B cell (primary cell): Measurements from ENCODE around the gene SKIC2. TPM values are rescaled to one million over a fixed set of nuclear protein-coding genes. Genes with fewer than 3 reads are reported as not detected.

Experiments used
- ATAC-seq: fragments of 200-7000 bp; cut with Tn5 transposase; one replicate; pipeline ENCODE4 v1.10.0; 2021; ENCODE audit warnings: low read depth, mild to moderate bottlenecking, moderate number of reproducible peaks, moderate library complexity
- CTCF ChIA-PET: fragments of 350-600 bp; sonication (Branson Sonifier 250); formaldehyde crosslinking; loops from one replicate; lab custom pipeline; 2021; ENCODE audit warnings: antibody characterized with exemption, inconsistent platforms; lab: Charles Lee
- POLR2A ChIA-PET: fragments of 350-600 bp; sonication (Branson Sonifier 250); formaldehyde crosslinking; loops from one replicate; lab custom pipeline; 2021; ENCODE audit warnings: antibody characterized with exemption; lab: Charles Lee
- DNase-seq: peaks from one replicate; pipeline ENCODE4 v3.0.0; 2013
- H2AFZ ChIP-seq: 2 replicates; pipeline ENCODE4 v1.6.1; 2012; ENCODE audit warnings: mild to moderate bottlenecking, low read depth, low read length; ENCODE audit not compliant: insufficient read depth, poor library complexity, severe bottlenecking
- H3K27ac ChIP-seq, 2 donors: 1 replicate in 1 of 2; 2 replicates in 1 of 2; pipeline ENCODE4 v1.5.1; 2012 to 2013; ENCODE audit warnings: low read length in 2 of 2, mild to moderate bottlenecking in 2 of 2, moderate library complexity in 1 of 2
- H3K27me3 ChIP-seq, 4 experiments: fragments of 200-600 bp in 1 of 4; sonication (generic) in 1 of 4; replicated peaks in 1 of 4; 1 replicate in 2 of 4; 2 replicates in 2 of 4; pipeline versions ENCODE4 v1.6.1 to v1.7.0; 2013 to 2016; ENCODE audit warnings: low read length in 3 of 4, mild to moderate bottlenecking in 2 of 4, mixed read lengths in 1 of 4, moderate library complexity in 1 of 4; ENCODE audit not compliant: insufficient read depth in 4 of 4, control insufficient read depth in 3 of 4; ENCODE audit errors: control extremely low read depth in 1 of 4
- H3K36me3 ChIP-seq, 2 experiments: replicated peaks in 1 of 2; 1 replicate in 1 of 2; 2 replicates in 1 of 2; pipeline versions ENCODE4 v1.6.1 to v1.7.1; 2013; ENCODE audit warnings: low read length in 1 of 2; ENCODE audit not compliant: insufficient read depth in 2 of 2, control insufficient read depth in 1 of 2; ENCODE audit errors: control extremely low read depth in 1 of 2, extremely low read depth in 1 of 2
- H3K4me1 ChIP-seq, 2 donors: fragments of 200-600 bp in 1 of 2; sonication (generic) in 1 of 2; 1 replicate in 1 of 2; 2 replicates in 1 of 2; pipeline versions ENCODE4 v1.5.1 to v1.6.1; 2013 to 2017; ENCODE audit warnings: low read length in 2 of 2; ENCODE audit not compliant: control insufficient read depth in 2 of 2, insufficient read depth in 2 of 2
- H3K4me2 ChIP-seq: replicated peaks from 2 replicates; pipeline ENCODE3; 2012; ENCODE audit warnings: mild to moderate bottlenecking, low read depth, low read length; ENCODE audit not compliant: poor library complexity, severe bottlenecking
- H3K4me3 ChIP-seq, 5 experiments: fragments of 200-600 bp in 1 of 5; sonication (generic) in 1 of 5; 1 replicate in 3 of 5; 2 replicates in 2 of 5; pipeline versions ENCODE4 v1.5.1 to v1.7.0; 2011 to 2016; ENCODE audit warnings: low read length in 4 of 5, mild to moderate bottlenecking in 4 of 5, low read depth in 2 of 5, control low read depth in 1 of 5, moderate library complexity in 1 of 5; ENCODE audit not compliant: insufficient read depth in 1 of 5; ENCODE audit errors: control extremely low read depth in 1 of 5, extremely low read depth in 1 of 5
- H3K79me2 ChIP-seq: fragments of 200-600 bp; sonication (generic); one replicate; pipeline ENCODE4 v1.6.0; 2016; ENCODE audit warnings: low read length; ENCODE audit not compliant: control insufficient read depth, insufficient read depth
- H3K9ac ChIP-seq: fragments of 200-600 bp; sonication (generic); 2 replicates; pipeline ENCODE4 v1.6.1; 2017; ENCODE audit warnings: mild to moderate bottlenecking, low read length, moderate library complexity
- H3K9me3 ChIP-seq, 3 donors: one replicate each; pipeline versions ENCODE4 v1.6.1 to v1.7.1; 2013; ENCODE audit warnings: low read length in 2 of 3; ENCODE audit not compliant: control insufficient read depth in 2 of 3, insufficient read depth in 1 of 3; ENCODE audit errors: control extremely low read depth in 1 of 3
- H4K20me1 ChIP-seq: 2 replicates; pipeline ENCODE4 v1.6.0; 2012; ENCODE audit warnings: mild to moderate bottlenecking, low read length; ENCODE audit not compliant: insufficient read depth, control insufficient read depth, poor library complexity, severe bottlenecking
- H3K27ac Mint-ChIP-seq: one replicate; pipeline ENCODE4 v1.8.0; 2021; ENCODE audit warnings: mixed read lengths
- H3K27me3 Mint-ChIP-seq: one replicate; pipeline ENCODE4 v1.8.0; 2021; ENCODE audit warnings: mixed read lengths
- H3K4me1 Mint-ChIP-seq: one replicate; pipeline ENCODE4 v1.8.0; 2021; ENCODE audit warnings: mixed read lengths
- H3K4me3 Mint-ChIP-seq: one replicate; pipeline ENCODE4 v1.8.0; 2021; ENCODE audit warnings: mixed read lengths
- H3K9me3 Mint-ChIP-seq: one replicate; pipeline ENCODE4 v1.8.0; 2022; ENCODE audit warnings: mixed read lengths; ENCODE audit not compliant: insufficient read depth
- CTCF ChIP-seq: fragments of 200-600 bp; IDR thresholded peaks from one replicate; pipeline ENCODE4 v1.8.0; 2022; ENCODE audit warnings: antibody characterized with exemption, mild to moderate bottlenecking
- EZH2 ChIP-seq: IDR thresholded peaks from 2 replicates; pipeline ENCODE4 v1.6.1; 2012; ENCODE audit warnings: borderline replicate concordance, low read depth, mild to moderate bottlenecking, moderate library complexity, low read length; ENCODE audit not compliant: insufficient read depth, poor library complexity, severe bottlenecking
- WGBS: methylation state at CpG from one replicate; pipeline ENCODE4 v1.1.5; 2013; ENCODE audit warnings: missing lambda C conversion rate; ENCODE audit not compliant: insufficient coverage; 5-methylcytosine and 5-hydroxymethylcytosine counted together
- intact Hi-C: fragments of 100-400 bp; cut with micrococcal nuclease; formaldehyde crosslinking; loops from one replicate; pipeline ENCODE4 v1.10.0; 2022
- polyA plus RNA-seq: library from polyadenylated mRNA; depleted of rRNA; stranded (reverse); fragments of >200 nt; gene quantifications from 2 replicates; pipeline ENCODE4 v1.2.3, GENCODE V29; 2012
- total RNA-seq, 2 donors: library from RNA; stranded (reverse); fragments of 120-200 nt in 1 of 2; gene quantifications; 1 replicate in 1 of 2; 2 replicates in 1 of 2; pipeline versions ENCODE4 v1.2.3 to v1.2.4, GENCODE V29; 2013 to 2022

The SKIC2 gene
- total and polyA plus RNA-seq, 2 donors (not counting 1 experiment from before 2014, with no cell fraction given) = 93.1 to 119 TPM

DNA sequence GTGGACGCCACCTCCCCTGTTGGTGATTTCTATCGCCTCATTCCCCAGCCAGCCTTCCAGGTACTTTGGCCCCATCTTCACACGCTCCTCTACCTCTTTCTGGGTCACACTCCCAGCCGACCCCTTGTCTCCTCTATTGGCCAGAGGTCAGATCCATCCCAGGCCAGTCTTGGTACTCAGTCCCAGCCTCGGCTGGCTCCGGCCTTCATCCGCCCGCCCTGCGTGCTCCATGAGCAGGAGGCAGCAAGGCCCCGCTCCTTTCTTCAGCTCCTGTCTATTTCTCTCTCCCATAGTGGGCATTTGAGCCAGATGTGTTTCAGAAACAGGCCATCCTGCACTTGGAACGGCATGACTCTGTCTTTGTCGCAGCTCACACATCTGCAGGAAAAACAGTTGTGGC lies 2.6 kb downstream of the SKIC2 start:
- Histone ChIP-seq H3K36me3 (peaks cover 3 to 63% of the 10 kb centered on the region in 2 experiments), H3K4me3 (no peak overlapping the region), H3K27ac (no peak overlapping the region), H3K4me2 (no peak overlapping the region), H2AFZ (no peak overlapping the region), H4K20me1 (no peaks in the 10 kb centered on the region), H3K27me3 (no peaks in the 10 kb centered on the region), H3K4me1 (peaks cover 16 to 23% of the 10 kb centered on the region in 2 donors), H3K79me2 (peaks cover 44% of the 10 kb centered on the region), H3K9me3 (no peaks in the 10 kb centered on the region), H3K9ac (no peak overlapping the region)
- TF ChIP-seq EZH2 (no peak), CTCF (no peak)
- 99% methylated on average over 10 of the region's 12 CpGs for WGBS
- POLR2A ChIA-PET = no interaction called here
- CTCF ChIA-PET = no interaction called here
- Mint-ChIP-seq H3K27ac (no peak overlapping the region), H3K4me3 (no peak overlapping the region), H3K4me1 (peaks cover 30% of the 10 kb centered on the region), H3K9me3 (no peaks in the 10 kb centered on the region), H3K27me3 (no peaks in the 10 kb centered on the region)
- ATAC-seq (no peak), DNase-seq (no peak)
- intact Hi-C loops = no loop called here

DNA sequence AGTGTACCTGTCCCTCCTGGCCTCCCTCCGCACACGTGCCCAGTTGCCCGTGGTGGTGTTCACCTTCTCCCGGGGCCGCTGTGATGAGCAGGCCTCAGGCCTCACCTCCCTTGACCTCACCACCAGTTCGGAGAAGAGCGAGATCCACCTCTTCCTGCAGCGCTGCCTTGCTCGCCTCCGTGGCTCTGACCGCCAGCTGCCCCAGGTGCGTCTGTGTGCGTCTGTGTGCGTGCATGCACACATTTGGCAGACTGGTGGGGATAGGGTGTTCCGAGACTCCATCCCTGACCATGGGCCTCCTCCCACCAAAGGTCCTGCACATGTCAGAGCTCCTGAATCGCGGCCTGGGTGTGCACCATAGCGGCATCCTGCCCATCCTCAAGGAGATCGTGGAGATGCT lies 4.9 kb downstream of the SKIC2 start:
- no peak overlapping the region for H2AFZ ChIP-seq
- H3K4me1 ChIP-seq = peaks cover 8 to 12% of the 10 kb centered on the region in 2 donors
- Mint-ChIP-seq H3K27ac (no peak overlapping the region), H3K4me1 (peaks cover 17% of the 10 kb centered on the region), H3K9me3 (no peaks in the 10 kb centered on the region), H3K4me3 (no peak overlapping the region), H3K27me3 (no peaks in the 10 kb centered on the region)
- DNase-seq (no peak), ATAC-seq (no peak)
- no peak overlapping the region for H3K27ac ChIP-seq
- 95% methylated on average over 13 of the region's 19 CpGs for WGBS
- no peak overlapping the region for H3K4me3 ChIP-seq
- ChIA-PET POLR2A (interaction anchor here (0.7 kb wide), 1 partner anchor 8 kb away, joined by 3 read pairs; the partner anchor contains the start of gene DXO), CTCF (no interaction called here)
- no peaks in the 10 kb centered on the region for H3K27me3 ChIP-seq
- intact Hi-C loops = no loop called here
- peaks cover 5 to 76% of the 10 kb centered on the region in 2 experiments for H3K36me3 ChIP-seq
- H3K79me2 ChIP-seq = peaks cover 29% of the 10 kb centered on the region
- H3K9me3 ChIP-seq = no peaks in the 10 kb centered on the region
- no peak for TF ChIP-seq CTCF
- no peak for TF ChIP-seq EZH2
- no peaks in the 10 kb centered on the region for H4K20me1 ChIP-seq
- no peak overlapping the region for H3K4me2 ChIP-seq
- no peak overlapping the region for H3K9ac ChIP-seq
